GOT3 (cell line): Measurements from ENCODE around the gene CCAR1.
"Not testable (repeated sequence)": the region's sequence is repeated elsewhere in the genome, so short reads cannot be mapped to it uniquely, and the experiment has no call there.

Experiments
- DNase-seq: peaks from one replicate; lab custom pipeline; 2025; ENCODE audit warnings: mixed read lengths; lab: John Stamatoyannopoulos, UW

Gene CCAR1

DNA sequence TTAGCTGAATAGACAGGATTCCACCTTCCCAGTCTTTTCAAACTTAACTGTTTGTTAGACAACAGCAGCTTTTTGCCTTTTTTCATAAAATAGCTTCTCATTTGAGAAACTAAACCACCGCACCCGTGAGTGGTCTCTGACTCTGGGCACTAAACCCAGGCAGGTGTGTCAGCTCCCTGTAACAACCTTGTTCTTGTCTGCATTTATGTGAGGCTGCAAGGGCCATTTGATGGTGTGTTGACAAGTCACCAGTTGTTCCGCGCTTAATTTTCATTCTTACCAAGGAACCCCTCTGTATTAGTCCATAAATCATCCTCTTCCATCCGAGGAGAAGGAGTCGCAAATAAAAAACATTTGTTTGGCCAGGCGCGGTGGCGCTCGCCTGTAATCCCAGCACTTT lies 107.8 kb downstream of the CCAR1 start:
- no peak for DNase-seq

DNA sequence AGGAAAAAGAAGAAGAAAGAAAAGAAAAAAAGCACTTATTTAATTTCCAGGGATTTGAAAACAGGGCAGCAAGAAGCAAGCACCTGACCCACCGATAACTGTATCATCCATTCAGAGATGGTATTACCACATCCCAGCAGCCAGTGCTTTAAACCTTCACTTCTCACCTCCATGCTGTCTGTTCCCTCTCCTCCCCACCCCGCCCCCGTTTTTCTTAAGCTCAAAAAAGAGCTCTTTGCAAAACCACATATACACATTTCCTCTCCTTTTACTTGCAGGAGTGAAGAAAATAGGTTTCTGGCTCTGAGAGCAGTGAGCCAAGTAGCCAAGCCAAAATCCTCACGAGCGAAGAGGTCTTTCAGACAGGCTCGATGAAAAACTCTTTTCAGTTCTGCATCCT lies 108.5 kb downstream of the CCAR1 start:
- DNase-seq: no peak

DNA sequence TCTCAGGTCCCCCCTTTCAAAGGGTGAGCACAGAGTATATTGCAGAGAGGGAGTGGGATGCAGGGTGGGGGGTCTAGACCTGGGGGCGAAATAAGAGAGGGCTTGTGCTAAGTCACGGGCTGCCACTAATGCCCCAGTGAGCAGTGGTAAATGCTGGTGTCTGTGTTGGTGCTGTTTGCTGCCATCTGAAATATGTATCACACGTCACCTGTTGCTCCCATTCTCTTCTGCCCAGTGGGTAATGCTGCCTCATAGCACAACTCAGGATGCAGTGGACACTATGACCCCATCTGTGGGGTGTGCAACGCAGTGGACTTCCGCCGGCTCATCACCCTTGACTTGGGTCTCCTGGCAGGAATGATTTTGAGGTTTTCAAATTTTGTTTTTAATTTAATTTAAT lies 108.9 kb downstream of the CCAR1 start:
- no peak for DNase-seq

DNA sequence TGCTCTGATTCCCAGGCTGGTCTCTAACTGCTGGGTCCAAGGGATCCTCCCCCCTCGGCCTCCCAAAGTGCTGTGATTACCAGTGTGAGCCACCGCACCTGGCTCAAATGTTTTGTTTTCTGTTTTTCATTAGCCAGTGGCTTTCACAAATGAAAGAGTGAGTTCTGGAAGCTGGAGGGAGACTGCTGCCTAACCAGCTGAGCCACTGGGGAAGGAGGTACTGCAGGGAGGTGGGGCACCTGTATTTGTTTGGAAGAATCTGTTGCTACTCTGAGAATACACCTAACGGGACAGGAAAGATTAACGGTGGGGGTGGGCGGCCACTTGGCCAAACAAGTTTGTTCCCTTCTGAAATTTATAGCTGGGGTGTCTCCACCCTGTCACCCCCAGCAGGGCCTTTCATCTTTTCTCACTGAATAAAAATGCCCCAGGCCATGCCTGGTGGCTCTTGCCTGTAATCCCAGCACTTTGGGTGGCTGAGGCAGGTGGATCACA lies 111.0 kb downstream of the CCAR1 start:
- DNase-seq: no peak

DNA sequence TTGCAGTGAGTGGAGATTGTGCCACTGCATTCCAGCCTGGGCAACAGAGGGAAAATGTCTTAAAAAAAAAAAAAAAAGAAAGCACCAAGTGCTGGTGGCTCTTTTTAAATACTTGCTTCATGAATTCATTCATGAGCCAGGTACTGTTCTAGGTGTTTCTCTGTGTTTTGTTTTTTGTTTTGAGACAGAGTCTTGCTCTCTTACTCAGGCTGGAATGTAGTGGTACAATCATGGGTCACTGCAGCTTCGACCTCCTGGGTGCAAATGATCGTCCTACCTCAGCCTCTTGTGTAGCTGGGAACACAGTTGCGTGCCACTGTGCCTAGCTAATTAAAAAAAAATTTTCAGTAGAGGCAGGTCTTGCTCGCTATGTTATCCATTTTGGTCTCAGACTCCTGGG lies 111.6 kb downstream of the CCAR1 start:
- DNase-seq: no peak

DNA sequence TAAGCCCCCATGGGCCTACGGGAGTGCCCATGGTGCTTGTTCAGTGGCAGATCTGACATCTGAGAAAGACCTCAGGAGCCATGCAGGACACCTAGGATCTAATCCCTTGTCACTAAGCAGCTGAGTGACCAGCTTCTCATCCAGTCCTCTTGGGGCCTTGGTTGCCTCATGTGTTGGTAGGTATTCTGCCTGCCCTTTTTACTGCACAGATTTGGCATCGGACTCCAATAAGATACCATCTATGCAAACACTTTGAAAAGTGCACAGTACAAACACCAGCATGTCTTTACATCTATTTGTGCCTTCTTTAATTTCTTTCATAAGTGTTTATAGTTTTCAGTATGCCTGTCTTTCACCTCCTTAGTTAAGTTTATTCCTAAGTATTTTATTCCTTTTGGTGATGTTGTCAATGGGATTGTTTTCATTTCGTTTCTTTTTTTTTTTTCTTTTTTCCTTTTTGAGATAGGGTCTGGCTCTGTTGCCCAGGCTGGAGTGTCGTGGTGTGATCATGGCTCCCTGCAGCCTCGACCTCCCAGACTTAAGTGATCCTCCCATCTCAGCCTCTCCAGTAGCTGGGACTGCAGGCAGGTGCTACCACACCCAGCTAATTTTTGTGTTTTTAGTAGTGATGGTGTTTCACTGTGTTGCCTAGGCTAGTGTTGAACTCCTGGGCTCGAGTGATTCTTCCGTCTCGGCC lies 116.7 kb downstream of the CCAR1 start:
- DNase-seq: no peak

DNA sequence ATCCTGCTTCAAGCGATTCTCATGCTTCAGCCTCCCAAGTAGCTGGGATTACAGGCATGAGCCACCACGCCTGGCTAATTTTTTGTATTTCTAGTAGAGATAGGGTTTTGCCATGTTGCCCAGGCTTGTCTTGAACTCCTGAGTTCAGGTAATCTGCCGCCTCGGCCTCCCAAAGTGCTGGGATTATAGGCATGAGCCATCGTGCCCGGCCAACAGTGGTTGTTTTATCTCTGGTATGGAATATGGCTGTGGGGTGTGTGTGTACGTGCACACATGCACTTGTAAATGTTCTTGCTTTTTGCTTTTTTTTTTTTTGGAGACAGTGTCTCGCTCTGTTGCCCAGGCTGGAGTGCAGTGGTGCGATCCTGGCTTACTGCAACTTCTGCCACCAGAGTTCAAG lies 119.6 kb downstream of the CCAR1 start:
- DNase-seq: not testable (repeated sequence)
